Endothelial cell of umbilical vein (primary cell): ENCODE results near the gene IZUMO2. TPM values are rescaled to one million over a fixed set of nuclear protein-coding genes. Genes with fewer than 3 reads are reported as not detected.

ENCODE experiments used
- Bru-seq: library from RNA; stranded (reverse); fragments of 400-500 nt; gene quantifications from one replicate; lab custom pipeline; 2021; lab: Mats Ljungman, UMichigan
- BruChase-seq, 2 experiments: library from RNA; stranded (reverse); fragments of 400-500 nt; gene quantifications; one replicate each; lab custom pipeline; 2021; lab: Mats Ljungman, UMichigan
- BruUV-seq: library from RNA; stranded (reverse); fragments of 400-500 nt; replicated peaks from 2 replicates; lab custom pipeline; 2021; lab: Mats Ljungman, UMichigan
- CTCF ChIA-PET: fragments of 300-600, 350-600 bp; sonication (Branson Sonifier 250); formaldehyde crosslinking; loops from one replicate; lab custom pipeline; 2021; ENCODE audit warnings: antibody characterized with exemption, inconsistent platforms; lab: Charles Lee
- POLR2A ChIA-PET: fragments of 300-600, 350-600 bp; sonication (Branson Sonifier 250); formaldehyde crosslinking; loops from one replicate; lab custom pipeline; 2021; ENCODE audit warnings: antibody characterized with exemption, inconsistent platforms; lab: Charles Lee
- DNase-seq: peaks from one replicate; pipeline ENCODE4 v3.0.0-alpha.2; 2011; ENCODE audit warnings: low read depth, low spot score
- FAIRE-seq: peaks from 2 replicates; lab custom pipeline; 2011; peaks lifted over from hg19 to GRCh38; lab: Jason Lieb, UNC
- H2AFZ ChIP-seq: 2 replicates; pipeline ENCODE4 v1.6.0; 2012; ENCODE audit warnings: low read depth, low read length, control low read depth, inconsistent platforms
- H3K27ac ChIP-seq: 2 replicates; pipeline ENCODE4 v1.5.1; 2011; ENCODE audit warnings: low read depth, mild to moderate bottlenecking, control low read depth, low read length, moderate library complexity; ENCODE audit not compliant: insufficient read depth
- H3K27me3 ChIP-seq, 2 experiments: 2 replicates each; pipeline versions ENCODE4 v1.6.0 to v1.6.1; 2011; ENCODE audit warnings: low read length in 2 of 2, mixed read lengths in 1 of 2; ENCODE audit not compliant: control insufficient read depth in 2 of 2, insufficient read depth in 2 of 2
- H3K36me3 ChIP-seq, 2 experiments: 2 replicates in 1 of 2; 3 replicates in 1 of 2; pipeline ENCODE4 v1.5.1; 2011; ENCODE audit warnings: low read length in 2 of 2, mild to moderate bottlenecking in 1 of 2, moderate library complexity in 1 of 2; ENCODE audit not compliant: control insufficient read depth in 2 of 2, insufficient read depth in 2 of 2; ENCODE audit errors: extremely low read depth in 1 of 2
- H3K4me1 ChIP-seq: 3 replicates; pipeline ENCODE4 v1.5.1; 2011; ENCODE audit warnings: mild to moderate bottlenecking, low read length; ENCODE audit not compliant: control insufficient read depth, insufficient read depth; ENCODE audit errors: extremely low read depth
- H3K4me2 ChIP-seq: 2 replicates; pipeline ENCODE4 v1.6.1; 2011; ENCODE audit warnings: low read length, control low read depth, mixed read lengths; ENCODE audit not compliant: insufficient read depth
- H3K4me3 ChIP-seq, 3 experiments: fragments of 200-600 bp in 1 of 3; sonication (generic), shearing (Covaris generic) in 1 of 3; replicated peaks in 1 of 3; 2 replicates each; pipeline ENCODE4 v1.5.1; 2011 to 2016; ENCODE audit warnings: control low read depth in 3 of 3, low read length in 3 of 3, mild to moderate bottlenecking in 2 of 3, inconsistent platforms in 1 of 3, low read depth in 1 of 3, moderate library complexity in 1 of 3; ENCODE audit not compliant: insufficient read depth in 1 of 3
- H3K79me2 ChIP-seq: 2 replicates; pipeline ENCODE4 v1.6.0; 2012; ENCODE audit warnings: low read length, inconsistent platforms; ENCODE audit not compliant: control insufficient read depth, insufficient read depth
- H3K9ac ChIP-seq: replicated peaks from 2 replicates; pipeline ENCODE3; 2011; ENCODE audit warnings: low read length, control low read depth; ENCODE audit not compliant: insufficient read depth; ENCODE audit errors: extremely low read depth
- H3K9me1 ChIP-seq: replicated peaks from 3 replicates; pipeline ENCODE4 v1.6.0; 2011; ENCODE audit warnings: mild to moderate bottlenecking, low read length; ENCODE audit not compliant: control insufficient read depth, insufficient read depth; ENCODE audit errors: extremely low read depth
- H3K9me3 ChIP-seq: replicated peaks from 2 replicates; pipeline ENCODE4 v1.5.1; 2012; ENCODE audit warnings: low read length, inconsistent platforms; ENCODE audit not compliant: control insufficient read depth, insufficient read depth
- H4K20me1 ChIP-seq: replicated peaks from 2 replicates; pipeline ENCODE3; 2011; ENCODE audit warnings: mild to moderate bottlenecking, low read length; ENCODE audit not compliant: control insufficient read depth, insufficient read depth; ENCODE audit errors: extremely low read depth
- CTCF ChIP-seq, 2 donors: IDR thresholded peaks; 1 replicate in 1 of 2; 2 replicates in 1 of 2; pipeline ENCODE4 v1.5.1; 2011; ENCODE audit warnings: low read length in 2 of 2, mild to moderate bottlenecking in 2 of 2, moderate library complexity in 2 of 2, control low read depth in 1 of 2, inconsistent platforms in 1 of 2, low read depth in 1 of 2; ENCODE audit not compliant: insufficient read depth in 1 of 2; ENCODE audit errors: extremely low read depth in 1 of 2
- EZH2 ChIP-seq: IDR thresholded peaks from 2 replicates; pipeline ENCODE4 v1.6.1; 2012; ENCODE audit warnings: borderline replicate concordance, low read depth, mild to moderate bottlenecking, moderate library complexity, low read length, inconsistent platforms; ENCODE audit not compliant: severe bottlenecking
- FOS ChIP-seq: IDR thresholded peaks from 2 replicates; pipeline ENCODE4 v1.6.1; 2011; ENCODE audit warnings: mild to moderate bottlenecking, low read length, moderate library complexity, borderline replicate concordance; ENCODE audit not compliant: insufficient read depth
- GATA2 ChIP-seq: IDR thresholded peaks from 2 replicates; pipeline ENCODE4 v1.7.0; 2011; ENCODE audit warnings: low read depth, mild to moderate bottlenecking, moderate library complexity, mixed read lengths, low read length; ENCODE audit not compliant: insufficient read length, insufficient read depth
- JUN ChIP-seq: IDR thresholded peaks from 2 replicates; pipeline ENCODE4 v1.6.1; 2011; ENCODE audit warnings: borderline replicate concordance, low read depth; ENCODE audit not compliant: insufficient read length, insufficient read depth
- MAX ChIP-seq: IDR thresholded peaks from 2 replicates; pipeline ENCODE4 v1.6.1; 2011; ENCODE audit not compliant: insufficient read depth, insufficient read length
- MYC ChIP-seq: IDR thresholded peaks from one replicate; pipeline ENCODE4 v1.6.1; 2011; ENCODE audit warnings: mild to moderate bottlenecking, low read depth, low read length
- POLR2A ChIP-seq: IDR thresholded peaks from 2 replicates; pipeline ENCODE4 v1.6.1; 2012; ENCODE audit warnings: low read depth, mild to moderate bottlenecking, control low read depth, low read length
- POLR2AphosphoS5 ChIP-seq: IDR thresholded peaks from 2 replicates; pipeline ENCODE4 v1.6.1; 2012; ENCODE audit warnings: low read depth, mild to moderate bottlenecking, control low read depth, low read length, moderate library complexity; ENCODE audit not compliant: insufficient read depth
- dilution Hi-C: fragments of 300-500 bp; cut with MboI; formaldehyde crosslinking; loops from one replicate; pipeline ENCODE4 v1.15.0; 2019; ENCODE audit warnings: low sequenced_read_pairs; ENCODE audit not compliant: extremely low pct_ligation_motif_present
- intact Hi-C: fragments of 100-400 bp; cut with micrococcal nuclease; formaldehyde crosslinking; loops from one replicate; pipeline ENCODE4 v1.10.0; 2022
- long read RNA-seq: library from polyadenylated mRNA; stranded (forward); transcript quantifications from one replicate; pipeline ENCODE4 v2.0.0, GENCODE V29; 2021
- polyA minus RNA-seq, 3 experiments: library from RNA; depleted of rRNA, polyadenylated mRNA; stranded (reverse); fragments of >200 nt; gene quantifications; 1 replicate in 1 of 3; 2 replicates in 2 of 3; pipeline ENCODE4 v1.2.3, GENCODE V29; 2011
- polyA plus RNA-seq, 4 experiments: library from polyadenylated mRNA; depleted of rRNA in 3 of 4; stranded (reverse) in 3 of 4; unstranded in 1 of 4; fragments of >200 nt; gene quantifications; 2 replicates each; pipeline versions ENCODE4 v1.2.1 to v1.2.3, GENCODE V29; 2011 to 2012; ENCODE audit warnings: missing spikeins in 1 of 4
- total RNA-seq: library from RNA; stranded (reverse); gene quantifications from 2 replicates; pipeline ENCODE4 v1.2.3, GENCODE V29; 2021

IZUMO2 gene
- total RNA-seq (not detected in 2 replicates), polyA plus RNA-seq (not detected in 2 replicates), polyA minus RNA-seq (not detected in 2 replicates), Bru-seq, nascent RNA (not detected), BruChase-seq, experiment 1, labeled RNA remaining after a 6-hour chase (not detected), BruChase-seq, experiment 2, labeled RNA remaining after a 2-hour chase (not detected)
- polyA plus RNA-seq (2011; cell fraction: cytosol; rRNA removed) = not detected in 2 replicates
- not detected in 2 replicates for polyA plus RNA-seq (2011; cell fraction: nucleus; rRNA removed)
- not detected in 2 replicates for polyA plus RNA-seq (2012)
- not detected for polyA minus RNA-seq (2011; cell fraction: cytosol; rRNA and poly(A)+ RNA removed)
- polyA minus RNA-seq (2011; cell fraction: nucleus; rRNA and poly(A)+ RNA removed) = not detected in 2 replicates
- long read RNA-seq = 0 reads

GRCh38 chr19:50162988-50163387, at the start of gene IZUMO2:
Gene IZUMO2 (minus strand): TSS chr19:50163281. CDS start chr19:50163194, 87 bp downstream.
- no peak for DNase-seq
- Histone ChIP-seq H3K9me3 (no peaks in the 10 kb centered on the region), H3K4me2 (no peak within 1 kb of the TSS), H3K9ac (no peak within 1 kb of the TSS), H3K27ac (no peak within 1 kb of the TSS), H4K20me1 (no peaks in the 10 kb centered on the region), H3K36me3 (no peaks in the 10 kb centered on the region), H3K27me3 (no peaks in the 10 kb centered on the region), H2AFZ (no peak within 1 kb of the TSS), H3K9me1 (no peaks in the 10 kb centered on the region), H3K79me2 (no peaks in the 10 kb centered on the region), H3K4me1 (no peaks in the 10 kb centered on the region), H3K4me3 (no peak within 1 kb of the TSS)
- TF ChIP-seq EZH2 (no peak), POLR2AphosphoS5 (no peak), JUN (no peak), MAX (no peak), CTCF (IDR thresholded peaks at IDR 0.05; ENCODE audit: extremely low read depth in 1 of 2, insufficient read depth in 1 of 2, low read depth in 1 of 2, low read length in 2 of 2) (no peak), FOS (no peak), GATA2 (no peak), POLR2A (no peak), MYC (no peak)
- intact Hi-C loops = no loop called here
- dilution Hi-C loops = no loop called here
- BruUV-seq = no TSS peak
- ChIA-PET CTCF (interaction anchor here (1.5 kb wide), 1 partner anchor 16 kb away, joined by 3 read pairs; no protein-coding TSS in a partner anchor), POLR2A (no interaction called here)
- FAIRE-seq = no peak
